ENCODE measurements around the gene GAS6. TPM values are rescaled to one million over a fixed set of nuclear protein-coding genes. Genes with fewer than 3 reads are reported as not detected.

Gene GAS6
- total RNA-seq, 1 experiment from 2014 or later, result 28.1 TPM

GRCh38 chr13:113859311-113860050 is 4.4 kb downstream of the GAS6 start:
- H3K27me3 ChIP-seq (ENCODE audit: control insufficient read depth, insufficient read depth, low read length), result no peaks in the 10 kb centered on the region
- peaks cover 11% of the 10 kb centered on the region for H3K4me1 ChIP-seq (ENCODE audit: control insufficient read depth, insufficient read depth, low read length)
- in situ Hi-C loops (cut with HindIII; ENCODE audit: low pct_unique_long_range_greater_than_20kb, low sequenced_read_pairs), result no loop called here
- no peak for TF ChIP-seq SIN3A (IDR thresholded peaks at IDR 0.05; ENCODE audit: borderline replicate concordance, insufficient read depth, low read depth, low read length)
- no peak for TF ChIP-seq POLR2AphosphoS5 (IDR thresholded peaks at IDR 0.05; ENCODE audit: low read depth, low read length)
- TF ChIP-seq TCF7L2 (IDR thresholded peaks at IDR 0.05; ENCODE audit: low read depth, low read length), result no peak
- no peak for TF ChIP-seq REST (IDR thresholded peaks at IDR 0.05; ENCODE audit: insufficient read depth in 1 of 2, low read depth in 2 of 2, low read length in 1 of 2)
- TF ChIP-seq, protein P1, sequence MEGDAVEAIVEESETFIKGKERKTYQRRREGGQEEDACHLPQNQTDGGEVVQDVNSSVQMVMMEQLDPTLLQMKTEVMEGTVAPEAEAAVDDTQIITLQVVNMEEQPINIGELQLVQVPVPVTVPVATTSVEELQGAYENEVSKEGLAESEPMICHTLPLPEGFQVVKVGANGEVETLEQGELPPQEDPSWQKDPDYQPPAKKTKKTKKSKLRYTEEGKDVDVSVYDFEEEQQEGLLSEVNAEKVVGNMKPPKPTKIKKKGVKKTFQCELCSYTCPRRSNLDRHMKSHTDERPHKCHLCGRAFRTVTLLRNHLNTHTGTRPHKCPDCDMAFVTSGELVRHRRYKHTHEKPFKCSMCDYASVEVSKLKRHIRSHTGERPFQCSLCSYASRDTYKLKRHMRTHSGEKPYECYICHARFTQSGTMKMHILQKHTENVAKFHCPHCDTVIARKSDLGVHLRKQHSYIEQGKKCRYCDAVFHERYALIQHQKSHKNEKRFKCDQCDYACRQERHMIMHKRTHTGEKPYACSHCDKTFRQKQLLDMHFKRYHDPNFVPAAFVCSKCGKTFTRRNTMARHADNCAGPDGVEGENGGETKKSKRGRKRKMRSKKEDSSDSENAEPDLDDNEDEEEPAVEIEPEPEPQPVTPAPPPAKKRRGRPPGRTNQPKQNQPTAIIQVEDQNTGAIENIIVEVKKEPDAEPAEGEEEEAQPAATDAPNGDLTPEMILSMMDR (IDR thresholded peaks at IDR 0.05), result no peak
- no peak overlapping the region for H3K27ac ChIP-seq (ENCODE audit: low read length)
- intact Hi-C loops (cut with micrococcal nuclease; ENCODE audit: unreplicated experiment), result no loop called here
- BruUV-seq (replicated peaks), result no TSS peak
- no peak for DNase-seq (ENCODE audit: low read depth, low spot score)
- CTCF ChIA-PET, result no interaction called here
- no peaks in the 10 kb centered on the region for H3K9me3 ChIP-seq (ENCODE audit: control insufficient read depth, insufficient read depth, low read depth, low read length)
- H3K4me3 ChIP-seq (ENCODE audit: low read depth in 2 of 2, low read length in 2 of 2), result no peak overlapping the region
- POLR2A ChIA-PET, result no interaction called here
- no peak for ATAC-seq
- H3K36me3 ChIP-seq (ENCODE audit: control insufficient read depth, insufficient read depth, low read length), result no peaks in the 10 kb centered on the region

DNA sequence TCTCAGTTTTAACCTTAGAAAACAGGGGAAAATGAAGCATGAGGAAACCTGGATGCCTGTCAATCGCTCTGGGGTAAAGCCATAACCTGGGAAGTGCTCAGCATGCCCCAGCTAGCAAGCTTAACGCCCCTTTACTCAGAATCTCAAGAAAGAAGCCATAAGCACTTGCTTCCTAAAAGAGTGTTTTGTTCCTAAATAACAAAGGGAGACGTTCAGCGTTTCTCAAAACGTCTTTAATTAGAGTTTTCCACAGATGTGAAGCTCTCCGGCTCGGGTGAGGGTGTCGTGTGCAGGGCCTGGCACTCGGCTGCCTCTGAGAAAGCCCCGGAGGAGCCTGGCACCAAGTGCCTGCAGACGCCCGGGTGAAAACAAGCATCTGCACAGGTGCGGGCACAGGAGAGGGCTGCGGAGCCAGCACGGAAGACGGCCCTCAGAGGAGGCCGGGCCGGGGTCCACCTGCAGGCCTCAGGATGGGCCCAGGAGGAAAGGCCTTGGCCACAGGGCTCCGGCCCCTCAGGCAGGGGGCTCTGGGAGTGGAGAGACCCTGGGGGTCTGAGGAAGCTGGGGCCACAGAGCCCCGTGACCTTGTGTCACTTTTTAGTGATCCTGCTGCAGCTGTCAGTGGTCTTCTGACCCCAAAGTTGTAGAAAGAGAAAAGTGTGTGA is 6.2 kb downstream of the GAS6 start:
- H3K4me3 ChIP-seq (ENCODE audit: low read depth in 2 of 2, low read length in 2 of 2), result no peak overlapping the region
- H3K27me3 ChIP-seq (ENCODE audit: control insufficient read depth, insufficient read depth, low read length), result no peaks in the 10 kb centered on the region
- ATAC-seq, result no peak
- in situ Hi-C loops (cut with HindIII; ENCODE audit: low pct_unique_long_range_greater_than_20kb, low sequenced_read_pairs) (no loop called here), intact Hi-C loops (cut with micrococcal nuclease; ENCODE audit: unreplicated experiment) (no loop called here)
- H3K9me3 ChIP-seq (ENCODE audit: control insufficient read depth, insufficient read depth, low read depth, low read length), result no peaks in the 10 kb centered on the region
- no peaks in the 10 kb centered on the region for H3K36me3 ChIP-seq (ENCODE audit: control insufficient read depth, insufficient read depth, low read length)
- peaks cover 11% of the 10 kb centered on the region for H3K4me1 ChIP-seq (ENCODE audit: control insufficient read depth, insufficient read depth, low read length)
- CTCF ChIA-PET, result no interaction called here
- POLR2A ChIA-PET, result no interaction called here
- BruUV-seq (replicated peaks), result no TSS peak
- H3K27ac ChIP-seq (ENCODE audit: low read length), result no peak overlapping the region
- TF ChIP-seq REST (IDR thresholded peaks at IDR 0.05; ENCODE audit: insufficient read depth in 1 of 2, low read depth in 2 of 2, low read length in 1 of 2) (no peak), SIN3A (IDR thresholded peaks at IDR 0.05; ENCODE audit: borderline replicate concordance, insufficient read depth, low read depth, low read length) (no peak), POLR2AphosphoS5 (IDR thresholded peaks at IDR 0.05; ENCODE audit: low read depth, low read length) (no peak), TCF7L2 (IDR thresholded peaks at IDR 0.05; ENCODE audit: low read depth, low read length) (no peak)
- TF ChIP-seq, protein P1 (IDR thresholded peaks at IDR 0.05), result no peak
- DNase-seq (ENCODE audit: low read depth, low spot score), result no peak
